Osteoblast (primary cell): Measurements from ENCODE around the gene ITPR1. TPM values are rescaled to one million over a fixed set of nuclear protein-coding genes. Genes with fewer than 3 reads are reported as not detected.
"Not testable (repeated sequence)": the region's sequence is repeated elsewhere in the genome, so short reads cannot be mapped to it uniquely, and the experiment has no call there.

Experiments used
- DNase-seq: peaks from one replicate; pipeline ENCODE4 v3.0.0; 2011; ENCODE audit warnings: low spot score, mixed read lengths; ENCODE audit not compliant: insufficient read length; ENCODE audit errors: missing footprints
- H2AFZ ChIP-seq: 2 replicates; pipeline ENCODE4 v1.6.0; 2011; ENCODE audit warnings: mild to moderate bottlenecking, low read length
- H3K27ac ChIP-seq: 2 replicates; pipeline ENCODE4 v1.5.1; 2011; ENCODE audit warnings: mild to moderate bottlenecking, low read depth, low read length, moderate library complexity
- H3K27me3 ChIP-seq: 2 replicates; pipeline ENCODE4 v1.6.0; 2012; ENCODE audit warnings: mild to moderate bottlenecking, control low read depth, inconsistent platforms, low read length, moderate library complexity; ENCODE audit not compliant: insufficient read depth
- H3K36me3 ChIP-seq: 2 replicates; pipeline ENCODE4 v1.5.1; 2011; ENCODE audit warnings: mild to moderate bottlenecking, low read length, control low read depth, moderate library complexity; ENCODE audit not compliant: insufficient read depth
- H3K4me1 ChIP-seq: 2 replicates; pipeline ENCODE4 v1.5.1; 2011; ENCODE audit warnings: mild to moderate bottlenecking, low read length, control low read depth, moderate library complexity; ENCODE audit not compliant: insufficient read depth
- H3K4me2 ChIP-seq: 2 replicates; pipeline ENCODE4 v1.6.0; 2011; ENCODE audit warnings: mild to moderate bottlenecking, low read length; ENCODE audit not compliant: insufficient read depth
- H3K4me3 ChIP-seq: fragments of 200-600 bp; sonication (generic); 3 replicates; pipeline ENCODE4 v1.5.1; 2012; ENCODE audit warnings: mild to moderate bottlenecking, low read length, inconsistent platforms; ENCODE audit not compliant: insufficient read depth
- H3K79me2 ChIP-seq: 2 replicates; pipeline ENCODE4 v1.6.0; 2012; ENCODE audit warnings: mild to moderate bottlenecking, low read length, control low read depth, inconsistent platforms; ENCODE audit not compliant: insufficient read depth
- H3K9me3 ChIP-seq: 2 replicates; pipeline ENCODE4 v1.5.1; 2011; ENCODE audit warnings: low read depth, low read length, control low read depth
- H4K20me1 ChIP-seq: 2 replicates; pipeline ENCODE4 v1.6.0; 2012; ENCODE audit warnings: mild to moderate bottlenecking, low read length, control low read depth; ENCODE audit not compliant: insufficient read depth
- total RNA-seq: library from RNA; depleted of rRNA; stranded (reverse); fragments of >200 nt; gene quantifications from 2 replicates; pipeline ENCODE4 v1.2.3, GENCODE V29; 2012
- TF ChIP-seq, protein P1 (sequence below): IDR thresholded peaks from 2 replicates; pipeline ENCODE4 v1.5.1; 2011; ENCODE audit warnings: mild to moderate bottlenecking, low read depth, low read length, moderate library complexity; ENCODE audit errors: extremely low read depth

Gene ITPR1
- total RNA-seq, 1 donor: 16.6 TPM

DNA sequence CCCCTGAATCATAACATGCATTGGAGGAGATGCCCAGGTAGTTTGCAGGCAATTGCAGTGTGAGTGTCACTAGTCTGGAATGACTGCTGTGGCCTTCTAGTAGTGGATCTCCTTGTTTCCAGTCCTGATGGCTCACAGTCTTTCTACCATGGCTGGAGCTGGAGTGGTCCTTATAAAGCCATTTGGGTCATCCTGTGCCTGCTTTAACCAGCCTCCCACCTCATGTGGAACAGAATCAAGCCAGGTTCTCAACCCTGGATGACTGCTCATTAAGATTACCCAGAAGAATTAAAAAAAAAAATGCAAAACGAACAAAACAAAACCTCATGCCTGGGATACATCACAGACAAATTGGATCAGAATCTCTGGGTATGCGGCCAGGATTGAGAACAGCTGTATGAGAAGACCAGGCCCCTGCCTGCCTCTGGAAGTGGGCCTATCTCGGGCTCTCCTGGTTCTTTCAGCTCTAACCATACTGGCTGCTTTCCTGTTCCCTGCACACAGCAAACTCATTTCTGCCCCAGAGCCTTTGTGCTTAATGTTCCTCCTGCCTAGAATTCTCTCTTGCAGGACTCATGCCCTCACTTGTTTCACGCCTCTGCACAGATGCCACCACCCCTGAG lies 96.4 kb downstream of the ITPR1 start:
- peaks cover 6% of the 10 kb centered on the region for H3K4me1 ChIP-seq

DNA sequence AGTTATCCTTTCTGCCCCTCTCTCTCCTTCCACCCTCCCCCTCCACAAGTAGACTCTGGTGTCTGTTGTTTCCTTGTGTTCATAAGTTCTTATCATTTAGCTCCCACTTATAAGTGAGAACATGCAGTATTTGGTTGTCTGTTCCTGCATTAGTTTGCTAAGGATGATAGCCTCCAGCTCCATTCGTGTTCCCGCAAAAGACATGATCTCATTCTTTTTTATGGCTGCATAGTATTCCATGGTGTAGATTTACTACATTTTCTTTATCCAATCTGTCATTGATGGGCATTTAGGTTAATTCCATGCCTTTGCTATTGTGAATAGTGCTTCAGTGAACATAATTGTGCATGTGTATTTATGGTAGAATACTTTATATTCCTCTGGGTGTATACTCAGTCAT lies 97.7 kb downstream of the ITPR1 start:
- H3K79me2 ChIP-seq, H3K4me2 ChIP-seq, H3K4me1 ChIP-seq, H2AFZ ChIP-seq, H3K27ac ChIP-seq, H4K20me1 ChIP-seq, H3K27me3 ChIP-seq, H3K9me3 ChIP-seq, H3K36me3 ChIP-seq, DNase-seq, H3K4me3 ChIP-seq: not testable (repeated sequence)

More for the DNA sequence above, 96.4 kb downstream of the ITPR1 start:
- H2AFZ ChIP-seq: no peak overlapping the region
- TF ChIP-seq, protein P1, sequence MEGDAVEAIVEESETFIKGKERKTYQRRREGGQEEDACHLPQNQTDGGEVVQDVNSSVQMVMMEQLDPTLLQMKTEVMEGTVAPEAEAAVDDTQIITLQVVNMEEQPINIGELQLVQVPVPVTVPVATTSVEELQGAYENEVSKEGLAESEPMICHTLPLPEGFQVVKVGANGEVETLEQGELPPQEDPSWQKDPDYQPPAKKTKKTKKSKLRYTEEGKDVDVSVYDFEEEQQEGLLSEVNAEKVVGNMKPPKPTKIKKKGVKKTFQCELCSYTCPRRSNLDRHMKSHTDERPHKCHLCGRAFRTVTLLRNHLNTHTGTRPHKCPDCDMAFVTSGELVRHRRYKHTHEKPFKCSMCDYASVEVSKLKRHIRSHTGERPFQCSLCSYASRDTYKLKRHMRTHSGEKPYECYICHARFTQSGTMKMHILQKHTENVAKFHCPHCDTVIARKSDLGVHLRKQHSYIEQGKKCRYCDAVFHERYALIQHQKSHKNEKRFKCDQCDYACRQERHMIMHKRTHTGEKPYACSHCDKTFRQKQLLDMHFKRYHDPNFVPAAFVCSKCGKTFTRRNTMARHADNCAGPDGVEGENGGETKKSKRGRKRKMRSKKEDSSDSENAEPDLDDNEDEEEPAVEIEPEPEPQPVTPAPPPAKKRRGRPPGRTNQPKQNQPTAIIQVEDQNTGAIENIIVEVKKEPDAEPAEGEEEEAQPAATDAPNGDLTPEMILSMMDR: no peak
- no peaks in the 10 kb centered on the region for H3K27me3 ChIP-seq
- no peak overlapping the region for H3K27ac ChIP-seq
- H4K20me1 ChIP-seq: no peaks in the 10 kb centered on the region
- DNase-seq: no peak
- H3K4me2 ChIP-seq: no peak overlapping the region
- H3K36me3 ChIP-seq: no peaks in the 10 kb centered on the region
- H3K9me3 ChIP-seq: no peaks in the 10 kb centered on the region
- no peaks in the 10 kb centered on the region for H3K79me2 ChIP-seq
- no peak overlapping the region for H3K4me3 ChIP-seq

DNA sequence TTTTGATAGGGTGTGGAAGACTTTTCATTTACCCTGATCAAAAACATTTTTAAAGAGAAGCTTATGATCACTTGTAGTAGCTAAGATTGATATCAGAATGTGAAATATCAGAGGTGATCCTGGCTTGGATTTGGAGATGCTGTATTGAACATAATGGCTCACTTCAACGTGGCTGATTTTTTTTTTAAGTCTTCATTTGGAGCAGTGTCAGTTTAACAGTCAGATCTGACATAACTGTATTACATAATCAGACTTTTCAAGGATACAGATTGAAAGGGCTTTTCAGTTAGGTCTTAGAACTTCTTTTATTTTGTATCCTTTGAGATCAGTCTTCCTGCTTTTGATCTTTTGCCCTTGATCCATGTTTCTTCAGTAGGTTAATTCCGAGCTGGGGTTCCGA lies 98.5 kb downstream of the ITPR1 start:
- Histone ChIP-seq H3K4me1 (peaks cover 2% of the 10 kb centered on the region), H2AFZ (no peak overlapping the region), H3K4me2 (no peak overlapping the region), H3K27ac (no peak overlapping the region), H3K36me3 (no peaks in the 10 kb centered on the region), H4K20me1 (no peaks in the 10 kb centered on the region), H3K9me3 (no peaks in the 10 kb centered on the region), H3K79me2 (no peaks in the 10 kb centered on the region), H3K4me3 (no peak overlapping the region), H3K27me3 (no peaks in the 10 kb centered on the region)
- no peak for DNase-seq
- TF ChIP-seq, protein P1: no peak

DNA sequence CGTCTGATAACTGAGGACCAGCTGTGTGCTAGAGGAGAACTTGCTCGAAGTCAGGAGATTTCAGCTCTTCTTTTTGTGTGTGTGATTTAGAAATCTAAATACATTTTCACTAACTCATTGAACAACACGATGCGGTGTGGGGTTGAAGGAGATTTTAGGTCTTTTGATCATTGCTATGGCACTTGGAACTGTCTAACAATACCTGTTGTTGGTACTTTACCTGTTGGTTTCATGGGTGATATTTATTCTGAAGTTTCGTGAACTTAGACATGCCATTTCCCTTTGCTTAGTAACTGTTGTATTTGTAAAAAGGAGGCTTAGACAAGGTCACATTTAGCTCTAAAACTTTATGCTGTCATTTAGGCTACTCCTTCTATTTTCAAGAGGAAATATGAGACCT lies 99.9 kb downstream of the ITPR1 start:
- no peaks in the 10 kb centered on the region for H3K27me3 ChIP-seq
- H2AFZ ChIP-seq: no peak overlapping the region
- no peak overlapping the region for H3K4me2 ChIP-seq
- H3K4me3 ChIP-seq: no peak overlapping the region
- peaks cover 2% of the 10 kb centered on the region for H3K4me1 ChIP-seq
- no peaks in the 10 kb centered on the region for H3K36me3 ChIP-seq
- H3K27ac ChIP-seq: no peak overlapping the region
- no peaks in the 10 kb centered on the region for H3K9me3 ChIP-seq
- no peaks in the 10 kb centered on the region for H3K79me2 ChIP-seq
- no peaks in the 10 kb centered on the region for H4K20me1 ChIP-seq
- TF ChIP-seq, protein P1: no peak
- no peak for DNase-seq
